HG02852 (cell line): ENCODE results near the gene OR4K15.
"Not testable (repeated sequence)": the region's sequence is repeated elsewhere in the genome, so short reads cannot be mapped to it uniquely, and the experiment has no call there.

ENCODE experiments used
- ATAC-seq: cut with Tn5 transposase; IDR thresholded peaks from one replicate; pipeline ENCODE4 v1.9.1; 2021; ENCODE audit warnings: mild to moderate bottlenecking, moderate library complexity; ENCODE audit not compliant: unreplicated experiment

OR4K15 gene, protein sequence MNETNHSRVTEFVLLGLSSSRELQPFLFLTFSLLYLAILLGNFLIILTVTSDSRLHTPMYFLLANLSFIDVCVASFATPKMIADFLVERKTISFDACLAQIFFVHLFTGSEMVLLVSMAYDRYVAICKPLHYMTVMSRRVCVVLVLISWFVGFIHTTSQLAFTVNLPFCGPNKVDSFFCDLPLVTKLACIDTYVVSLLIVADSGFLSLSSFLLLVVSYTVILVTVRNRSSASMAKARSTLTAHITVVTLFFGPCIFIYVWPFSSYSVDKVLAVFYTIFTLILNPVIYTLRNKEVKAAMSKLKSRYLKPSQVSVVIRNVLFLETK

DNA sequence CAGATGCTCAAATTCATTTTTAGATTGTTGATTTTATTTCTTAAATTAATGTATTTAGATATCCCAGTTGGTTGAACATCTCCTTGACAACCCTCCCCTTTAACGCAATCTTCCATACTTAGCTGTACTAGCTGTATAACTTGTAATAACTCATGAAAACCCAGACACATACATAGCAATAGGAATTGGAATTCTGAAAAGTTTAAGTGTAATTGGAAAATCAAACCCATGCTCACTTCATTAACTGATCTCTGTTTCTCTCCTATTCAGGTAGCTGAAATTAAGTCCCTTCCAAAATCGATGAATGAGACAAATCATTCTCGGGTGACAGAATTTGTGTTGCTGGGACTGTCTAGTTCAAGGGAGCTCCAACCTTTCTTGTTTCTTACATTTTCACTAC is at the start of gene OR4K15:
Gene OR4K15, plus strand, starts transcription at position 301 of the 400 bp plus-strand sequence. Its CDS starts 0 bp downstream, at position 301.
- ATAC-seq: no peak

DNA sequence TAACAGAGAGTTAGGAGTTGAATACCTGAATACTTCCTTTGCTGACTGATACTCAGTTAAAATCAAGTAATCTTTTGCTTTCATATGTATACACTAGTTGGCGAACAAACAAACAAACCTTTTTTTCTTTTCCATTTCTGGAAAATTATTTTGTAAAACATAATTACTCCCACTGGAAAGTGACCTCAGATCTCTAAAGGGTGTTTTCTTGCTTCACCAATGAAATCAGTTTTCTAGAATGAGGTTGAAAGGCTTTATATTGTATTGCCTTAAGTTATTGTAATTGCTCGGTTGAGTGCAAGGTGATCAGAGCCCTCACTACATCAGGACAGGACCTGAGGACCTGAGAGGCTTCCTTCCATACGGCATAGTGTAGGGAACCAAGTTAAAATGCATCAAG is 44.8 kb upstream of the OR4K15 start, which contains the start of gene OR4K1:
Gene OR4K1, plus strand, starts transcription at position 301 of the 400 bp plus-strand sequence. CDS start 4,750 bp downstream, outside the sequence.
- ATAC-seq: no peak

DNA sequence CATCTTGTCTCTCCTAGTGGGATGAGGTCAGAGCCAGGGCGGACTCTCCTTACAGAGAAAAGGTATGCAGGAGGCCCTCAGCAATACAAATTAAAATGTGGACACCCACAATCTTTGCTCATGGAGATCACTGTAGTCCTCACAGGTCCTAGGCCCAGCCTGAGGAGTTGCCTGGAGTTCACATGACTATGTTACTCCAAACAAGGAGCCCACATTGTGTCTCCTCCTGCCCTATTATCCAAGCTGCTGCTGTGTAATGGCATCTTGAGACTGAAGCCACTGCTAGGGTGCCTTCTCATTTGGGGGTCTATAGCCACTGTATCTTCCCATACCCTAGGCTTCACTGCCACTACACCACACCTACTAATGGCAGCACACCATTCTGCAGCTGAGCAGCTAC is 33.7 kb upstream of the OR4K15 start:
- ATAC-seq: no peak

DNA sequence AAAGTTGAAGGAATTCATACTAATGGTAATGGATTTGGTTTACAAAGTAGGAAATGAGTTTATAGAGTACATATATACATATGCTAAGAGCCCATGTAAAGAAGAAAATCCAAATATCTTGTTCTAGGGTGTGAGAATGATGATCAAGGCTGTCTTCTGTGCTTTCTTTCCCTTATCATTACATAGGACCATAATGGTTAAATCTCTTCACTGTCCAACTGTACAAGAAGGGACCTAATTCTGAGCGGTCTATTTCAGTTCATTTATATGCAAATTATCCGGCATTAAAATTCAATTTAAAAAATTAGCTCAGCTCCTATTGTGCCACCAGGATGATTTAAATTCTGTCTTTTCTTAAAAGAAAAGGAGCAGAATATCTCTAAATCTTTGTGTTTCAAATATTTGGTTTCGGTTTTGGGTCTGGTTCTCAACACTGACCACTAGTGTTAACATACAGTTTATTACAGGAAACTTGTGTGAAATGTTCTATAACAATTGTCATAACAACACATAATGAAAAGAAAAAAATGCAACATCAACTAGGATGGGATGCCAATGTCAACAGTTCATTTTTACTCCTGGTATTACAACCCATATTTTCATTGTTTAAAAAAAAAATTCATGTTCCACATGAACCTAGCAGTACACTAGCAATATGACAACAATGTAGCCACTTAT is 27.8 kb upstream of the OR4K15 start:
- no peak for ATAC-seq

DNA sequence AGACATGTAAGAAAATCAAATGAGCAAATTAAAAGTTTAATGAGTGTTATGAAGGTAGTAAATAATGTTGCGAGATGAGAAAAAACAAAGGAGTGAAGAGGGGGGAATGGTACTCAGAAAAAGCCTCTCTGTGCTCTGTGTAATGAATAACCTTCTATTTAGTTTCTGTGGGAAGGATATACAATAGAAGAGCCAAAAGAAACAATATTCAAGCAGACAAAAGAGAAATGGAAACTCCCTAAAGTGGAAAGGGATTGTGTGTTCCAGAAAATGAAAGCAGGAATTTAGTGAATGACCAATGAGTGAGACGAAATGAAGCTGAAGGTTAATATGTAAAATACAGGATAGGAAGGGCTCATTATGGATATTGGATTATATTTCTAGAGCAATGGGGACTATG is 26.2 kb upstream of the OR4K15 start:
- ATAC-seq: no peak

DNA sequence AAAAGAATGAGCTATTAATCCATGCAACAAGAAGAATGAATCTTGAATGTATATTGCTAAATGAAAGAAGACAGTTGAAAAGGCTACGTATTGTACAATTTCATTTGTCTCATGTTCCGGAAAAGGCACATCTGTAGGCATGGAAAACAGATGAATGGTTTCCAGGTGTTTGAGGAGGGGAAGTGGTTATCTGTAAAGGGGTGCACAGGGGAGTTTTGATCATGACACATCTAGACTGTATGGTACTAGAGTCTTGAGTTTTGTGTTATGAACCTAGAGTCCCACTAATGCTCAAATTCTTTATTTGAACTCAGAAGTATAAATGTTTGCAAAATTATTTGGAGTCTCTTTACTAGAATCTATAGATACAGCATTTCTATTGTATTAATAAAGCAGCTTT is 5.7 kb upstream of the OR4K15 start:
- ATAC-seq: not testable (repeated sequence)

DNA sequence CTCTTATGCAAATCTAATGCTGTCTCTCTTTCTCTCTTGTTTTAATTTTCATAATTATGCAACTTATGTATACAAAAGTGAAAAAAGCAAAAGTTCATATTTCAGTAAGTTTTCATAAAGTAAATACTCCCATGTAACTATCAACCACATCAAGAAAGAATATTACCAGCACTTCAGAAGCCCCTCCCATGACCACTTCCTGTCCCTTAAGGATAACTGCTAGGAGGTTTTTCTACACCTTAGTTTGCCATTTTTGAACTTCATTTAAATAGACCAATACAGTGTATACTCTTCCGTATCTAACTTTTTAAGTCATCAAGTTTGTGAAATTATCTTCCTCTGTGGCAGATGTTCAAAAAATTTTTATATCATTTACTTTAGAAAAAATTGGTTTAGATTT is 547 bp upstream of the OR4K15 start:
- no peak for ATAC-seq

DNA sequence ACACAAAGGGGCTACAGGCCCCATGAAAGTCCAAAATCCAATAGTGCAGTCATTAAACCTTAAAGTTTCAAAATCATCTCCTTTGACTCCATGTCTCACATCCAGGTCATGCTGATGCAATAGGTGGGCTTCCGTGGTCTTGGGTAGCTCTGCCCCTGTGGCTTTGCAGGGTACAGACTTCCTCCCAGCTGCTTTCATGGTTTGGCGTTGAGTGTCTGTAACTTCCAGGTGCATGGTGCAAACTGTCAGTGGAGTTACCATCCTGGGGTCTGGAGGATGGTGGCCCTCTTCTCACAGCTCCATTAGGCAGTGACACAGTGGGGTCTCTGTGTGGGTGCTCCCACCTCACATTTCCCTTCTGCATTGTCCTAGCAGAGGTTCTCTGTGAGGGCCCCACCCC is 18.0 kb downstream of the OR4K15 start:
- ATAC-seq: no peak

DNA sequence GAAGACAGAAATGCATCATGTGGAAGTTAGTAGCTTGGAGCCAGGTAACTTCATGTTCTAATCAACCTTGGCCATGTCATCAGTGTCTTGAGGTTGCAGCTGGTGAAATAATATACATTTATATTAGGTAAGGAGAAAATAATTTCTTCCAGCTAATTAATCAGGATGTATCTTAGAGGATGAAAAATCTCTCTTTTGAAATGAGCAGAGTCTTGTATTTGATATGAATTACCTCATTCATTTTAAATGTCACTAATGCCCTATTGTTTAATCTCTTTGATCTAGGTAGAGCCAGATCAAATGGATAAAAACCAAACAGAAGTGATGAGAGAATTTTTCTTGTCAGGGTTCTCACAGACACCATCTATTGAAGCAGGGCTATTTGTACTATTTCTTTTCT is 26.5 kb downstream of the OR4K15 start, which contains the start of gene OR4Q2:
Gene OR4Q2, plus strand, starts transcription at position 301 of the 400 bp plus-strand sequence.
- ATAC-seq: no peak

DNA sequence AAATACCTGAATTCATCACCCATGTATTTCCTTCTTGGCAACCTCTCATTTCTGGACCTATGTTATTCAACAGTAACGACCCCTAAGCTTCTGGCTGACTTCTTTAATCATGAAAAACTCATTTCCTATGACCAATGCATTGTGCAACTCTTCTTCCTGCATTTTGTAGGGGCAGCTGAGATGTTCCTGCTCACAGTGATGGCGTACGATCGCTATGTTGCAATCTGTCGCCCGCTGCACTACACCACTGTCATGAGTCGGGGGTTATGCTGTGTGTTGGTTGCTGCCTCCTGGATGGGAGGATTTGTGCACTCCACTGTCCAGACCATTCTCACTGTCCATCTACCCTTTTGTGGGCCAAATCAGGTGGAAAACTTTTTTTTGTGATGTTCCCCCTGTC is 26.9 kb downstream of the OR4K15 start:
- no peak for ATAC-seq

DNA sequence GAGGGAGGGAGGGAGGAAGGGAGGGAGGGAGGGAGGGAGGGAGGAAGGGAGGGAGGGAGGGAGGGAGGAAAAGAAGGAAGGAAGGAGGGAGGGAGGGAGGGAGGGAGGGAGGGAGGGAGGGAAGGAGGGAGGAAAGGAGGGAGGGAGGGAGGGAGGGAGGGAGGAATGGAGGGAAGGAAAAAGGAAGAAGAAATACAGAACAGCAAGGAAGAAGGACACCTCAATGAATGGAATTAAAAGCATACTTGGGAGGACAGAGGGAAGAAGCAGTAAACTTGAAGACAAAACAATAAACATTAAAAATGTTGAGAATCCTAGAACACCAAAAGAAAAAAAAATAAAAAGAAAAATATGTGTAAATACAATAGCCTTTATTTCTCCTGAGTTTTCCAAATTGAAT is 32.8 kb downstream of the OR4K15 start:
- no peak for ATAC-seq

DNA sequence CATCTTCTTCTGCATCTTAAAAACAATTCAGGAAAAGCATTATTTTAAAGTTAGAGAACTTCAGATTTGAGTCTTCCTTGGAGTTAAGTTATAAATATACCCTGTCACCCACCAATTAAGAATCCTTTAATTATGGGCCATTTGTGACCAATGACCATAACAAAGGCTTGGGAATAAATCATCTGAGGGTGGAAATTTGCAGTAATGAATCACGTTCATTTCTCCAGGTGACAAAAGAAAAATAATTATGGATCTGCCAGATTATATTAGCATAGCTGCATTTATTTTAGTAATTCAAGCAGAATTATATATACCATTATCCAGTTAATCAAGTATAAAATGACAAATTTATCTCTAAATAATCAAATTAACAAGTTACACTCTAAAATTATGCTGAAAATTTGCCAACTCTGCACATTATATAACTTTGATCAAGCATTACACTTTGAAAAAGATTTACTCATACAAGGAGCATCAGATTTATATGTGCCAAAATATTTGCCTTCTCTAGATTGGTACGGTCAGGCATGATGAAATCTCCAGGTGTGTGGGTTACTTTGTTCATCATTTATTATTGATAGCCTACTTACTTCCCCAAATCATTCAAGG is 44.0 kb downstream of the OR4K15 start, which contains the start of gene OR4K14:
Gene OR4K14, minus strand, starts transcription at position 51 of the 609 bp plus-strand sequence. CDS start 4,114 bp downstream, outside the sequence.
- no peak for ATAC-seq
